ENCODE results near the gene TDRD9.

Gene TDRD9

DNA sequence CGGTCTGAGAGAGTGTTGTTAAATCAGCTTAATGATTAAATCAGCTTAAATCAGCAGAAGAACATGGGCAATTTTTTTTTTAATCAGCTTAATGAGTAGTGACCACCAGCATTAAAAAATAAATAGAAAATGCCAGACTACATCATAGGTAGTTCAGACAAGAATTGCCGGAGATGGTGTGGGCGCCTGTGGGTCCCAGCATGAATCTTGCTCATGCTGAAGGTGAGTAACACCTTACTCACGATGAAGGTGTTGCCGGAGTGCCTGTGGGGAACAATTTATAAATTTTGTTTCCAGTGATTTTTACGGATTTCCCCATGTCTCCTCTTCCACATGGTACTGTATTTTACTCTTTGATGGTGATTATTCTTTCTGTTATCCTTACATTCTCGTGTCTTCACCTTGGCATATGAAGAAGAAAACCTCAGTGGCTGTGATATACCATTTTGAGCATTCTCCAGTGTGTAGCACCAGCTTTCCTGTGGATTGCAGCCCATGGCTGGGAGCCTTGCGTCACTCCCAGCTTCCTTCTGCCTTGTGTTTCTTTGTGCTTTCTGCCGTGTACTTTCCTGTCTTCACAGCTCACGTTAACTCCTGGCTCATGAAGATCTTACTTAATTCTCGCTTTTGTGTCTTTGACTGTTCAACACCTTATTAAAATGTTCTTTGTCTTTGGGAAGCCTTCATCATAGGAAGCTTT, 4.7 kb downstream of the TDRD9 start:
- Histone ChIP-seq H3K36me3 (ENCODE audit: control insufficient read depth, insufficient read depth, low read length) (no peaks in the 10 kb centered on the region), H3K4me3 (replicated peaks; ENCODE audit: low read depth, low read length) (no peak overlapping the region), H3K27me3 (replicated peaks; ENCODE audit: control insufficient read depth, insufficient read depth, low read length) (no peaks in the 10 kb centered on the region; the same call in none of the 2 replicates)
- DNase-seq (ENCODE audit: extremely low read depth, insufficient read length), result no peak
- TF ChIP-seq, protein P1, sequence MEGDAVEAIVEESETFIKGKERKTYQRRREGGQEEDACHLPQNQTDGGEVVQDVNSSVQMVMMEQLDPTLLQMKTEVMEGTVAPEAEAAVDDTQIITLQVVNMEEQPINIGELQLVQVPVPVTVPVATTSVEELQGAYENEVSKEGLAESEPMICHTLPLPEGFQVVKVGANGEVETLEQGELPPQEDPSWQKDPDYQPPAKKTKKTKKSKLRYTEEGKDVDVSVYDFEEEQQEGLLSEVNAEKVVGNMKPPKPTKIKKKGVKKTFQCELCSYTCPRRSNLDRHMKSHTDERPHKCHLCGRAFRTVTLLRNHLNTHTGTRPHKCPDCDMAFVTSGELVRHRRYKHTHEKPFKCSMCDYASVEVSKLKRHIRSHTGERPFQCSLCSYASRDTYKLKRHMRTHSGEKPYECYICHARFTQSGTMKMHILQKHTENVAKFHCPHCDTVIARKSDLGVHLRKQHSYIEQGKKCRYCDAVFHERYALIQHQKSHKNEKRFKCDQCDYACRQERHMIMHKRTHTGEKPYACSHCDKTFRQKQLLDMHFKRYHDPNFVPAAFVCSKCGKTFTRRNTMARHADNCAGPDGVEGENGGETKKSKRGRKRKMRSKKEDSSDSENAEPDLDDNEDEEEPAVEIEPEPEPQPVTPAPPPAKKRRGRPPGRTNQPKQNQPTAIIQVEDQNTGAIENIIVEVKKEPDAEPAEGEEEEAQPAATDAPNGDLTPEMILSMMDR (IDR thresholded peaks at IDR 0.05; ENCODE audit: insufficient read depth, low read length, poor library complexity, severe bottlenecking), result no peak

DNA sequence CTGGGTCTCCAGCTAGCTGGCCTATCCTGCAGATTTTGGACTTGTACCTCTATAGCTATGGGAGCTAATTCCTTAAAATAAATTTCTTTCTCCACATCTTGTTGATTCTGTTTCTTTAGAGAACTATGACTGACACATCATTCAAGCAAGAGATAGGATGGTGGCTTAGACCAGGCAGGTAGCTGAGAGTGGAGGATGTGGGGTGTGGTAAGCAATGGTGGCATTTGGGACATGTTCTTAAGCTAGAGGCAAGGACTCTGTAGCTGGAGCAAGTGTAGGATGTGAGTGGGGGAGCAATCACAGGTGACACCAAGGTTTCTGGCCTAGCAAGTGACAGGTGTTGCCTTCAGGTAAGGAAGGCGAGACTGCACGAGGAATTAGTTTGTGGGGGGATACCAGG, 6.8 kb downstream of the TDRD9 start:
- H3K4me3 ChIP-seq (replicated peaks; ENCODE audit: low read depth, low read length), result no peak overlapping the region
- no peaks in the 10 kb centered on the region; the same call in none of the 2 replicates for H3K27me3 ChIP-seq (replicated peaks; ENCODE audit: control insufficient read depth, insufficient read depth, low read length)
- DNase-seq (ENCODE audit: extremely low read depth, insufficient read length), result no peak
- TF ChIP-seq, protein P1 (IDR thresholded peaks at IDR 0.05; ENCODE audit: insufficient read depth, low read length, poor library complexity, severe bottlenecking), result no peak
- no peaks in the 10 kb centered on the region for H3K36me3 ChIP-seq (ENCODE audit: control insufficient read depth, insufficient read depth, low read length)

DNA sequence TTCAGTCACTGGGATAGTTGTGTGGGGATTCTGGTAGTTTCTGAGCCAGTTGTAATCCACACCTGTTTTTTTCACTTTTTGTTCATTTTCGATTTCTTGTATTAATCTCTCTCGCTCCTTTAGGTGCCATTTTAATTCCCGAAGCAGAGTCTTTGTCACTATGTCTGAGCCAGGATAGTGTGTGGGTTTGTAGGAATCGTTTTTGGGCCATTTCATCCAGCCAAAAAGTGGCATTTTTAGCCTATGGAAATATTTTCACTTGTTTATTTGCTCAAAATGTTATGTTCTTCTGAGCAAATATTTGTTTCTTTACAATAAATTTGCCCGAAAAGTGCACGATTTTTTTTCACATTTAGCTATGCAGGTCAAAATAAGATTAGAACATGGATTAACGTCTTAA, 13.2 kb downstream of the TDRD9 start:
- DNase-seq (ENCODE audit: extremely low read depth, insufficient read length), result no peak
- H3K36me3 ChIP-seq (ENCODE audit: control insufficient read depth, insufficient read depth, low read length), result no peaks in the 10 kb centered on the region
- no peak overlapping the region for H3K4me3 ChIP-seq (replicated peaks; ENCODE audit: low read depth, low read length)
- TF ChIP-seq, protein P1 (IDR thresholded peaks at IDR 0.05; ENCODE audit: insufficient read depth, low read length, poor library complexity, severe bottlenecking), result no peak
- no peaks in the 10 kb centered on the region; the same call in 1 of the 2 replicates for H3K27me3 ChIP-seq (replicated peaks; ENCODE audit: control insufficient read depth, insufficient read depth, low read length)

DNA sequence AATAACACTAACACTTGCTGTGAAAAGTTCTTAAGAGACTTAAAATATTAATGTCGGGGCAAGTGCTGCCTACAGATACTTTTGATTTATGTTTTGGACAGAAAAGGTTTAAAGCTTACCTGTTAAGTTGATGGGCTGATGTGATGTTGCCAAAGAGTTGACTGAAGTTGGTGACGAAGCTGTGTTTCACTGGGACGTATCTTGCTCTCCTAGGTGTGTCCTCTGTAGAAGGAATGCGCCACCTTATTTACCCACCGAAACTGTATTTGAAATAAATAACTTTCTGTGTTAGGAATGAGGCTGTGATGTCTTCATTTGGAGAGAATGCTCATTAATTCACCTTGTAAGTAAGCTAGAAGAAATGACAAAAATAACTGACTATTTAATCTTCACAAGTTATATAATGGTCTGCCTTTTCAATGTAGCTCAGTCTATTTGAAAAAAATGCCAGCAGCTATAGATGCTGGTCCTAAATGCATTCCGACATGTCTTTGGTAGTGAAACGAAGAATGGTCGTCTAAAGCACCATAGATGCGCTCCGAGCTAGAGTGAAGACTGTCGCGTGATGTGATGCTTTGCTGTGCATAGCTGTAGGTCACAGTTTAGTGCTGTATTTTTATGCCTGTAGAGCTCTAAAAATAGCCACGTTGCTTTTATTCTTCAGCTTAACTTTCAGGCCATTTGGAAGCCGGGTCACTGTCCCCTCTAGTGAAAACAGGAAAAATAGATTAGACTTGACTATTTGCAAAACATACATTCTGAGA, 13.9 kb downstream of the TDRD9 start, which contains the start of gene RD3L:
Gene RD3L, minus strand, starts transcription at position 557 of the 764 bp plus-strand sequence. CDS start 834 bp downstream, outside the sequence.
- TF ChIP-seq, protein P1 (IDR thresholded peaks at IDR 0.05; ENCODE audit: insufficient read depth, low read length, poor library complexity, severe bottlenecking), result no peak
- Histone ChIP-seq H3K4me3 (replicated peaks; ENCODE audit: low read depth, low read length) (no peak within 1 kb of the TSS), H3K27me3 (replicated peaks; ENCODE audit: control insufficient read depth, insufficient read depth, low read length) (no peaks in the 10 kb centered on the region; the same call in 1 of the 2 replicates), H3K36me3 (ENCODE audit: control insufficient read depth, insufficient read depth, low read length) (no peaks in the 10 kb centered on the region)
- no peak for DNase-seq (ENCODE audit: extremely low read depth, insufficient read length)

DNA sequence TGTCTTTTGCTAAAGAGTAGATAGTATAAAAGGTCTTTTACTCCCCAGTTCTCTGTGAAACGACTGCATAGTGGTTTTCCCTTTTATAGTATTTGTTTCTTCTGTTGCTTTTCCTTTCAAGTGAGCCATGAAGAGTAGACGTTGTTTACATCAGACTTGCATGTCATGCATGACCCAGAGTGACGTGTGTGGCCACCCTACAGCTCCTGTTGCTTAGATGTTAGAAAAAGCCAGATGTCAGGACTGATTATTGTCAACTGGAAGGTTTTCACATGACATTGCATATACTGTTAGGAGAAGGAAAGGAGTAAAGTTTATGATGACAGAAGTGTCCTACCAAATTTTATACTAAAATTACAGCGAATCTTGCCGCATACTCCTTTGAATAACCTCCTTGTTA, 15.4 kb downstream of the TDRD9 start:
- Histone ChIP-seq H3K27me3 (replicated peaks; ENCODE audit: control insufficient read depth, insufficient read depth, low read length) (no peaks in the 10 kb centered on the region; the same call in 1 of the 2 replicates), H3K36me3 (ENCODE audit: control insufficient read depth, insufficient read depth, low read length) (no peaks in the 10 kb centered on the region), H3K4me3 (replicated peaks; ENCODE audit: low read depth, low read length) (no peak overlapping the region)
- TF ChIP-seq, protein P1 (IDR thresholded peaks at IDR 0.05; ENCODE audit: insufficient read depth, low read length, poor library complexity, severe bottlenecking), result no peak
- no peak for DNase-seq (ENCODE audit: extremely low read depth, insufficient read length)

Data from GM06990 (cell line).